GM12878 (cell line): Measurements from ENCODE around the gene ABCC11. TPM values are rescaled to one million over a fixed set of nuclear protein-coding genes. Genes with fewer than 3 reads are reported as not detected.

Source experiments
- ATAC-seq: fragments of 200-7000 bp; cut with Tn5 transposase; 3 replicates; pipeline ENCODE4 v1.9.1; 2020; ENCODE audit warnings: mild to moderate bottlenecking, moderate library complexity
- BruUV-seq: library from RNA; stranded (reverse); fragments of 400-500 nt; replicated peaks from 2 replicates; lab custom pipeline; 2021; lab: Mats Ljungman, UMichigan
- CTCF ChIA-PET: fragments of 300-600 bp; sonication (Branson Sonifier 250); formaldehyde crosslinking; extraction: SDS; loops from one replicate; lab custom pipeline; 2021; ENCODE audit warnings: inconsistent platforms; lab: Yijun Ruan, JAX
- POLR2A ChIA-PET: fragments of 350-600 bp; formaldehyde crosslinking; extraction: SDS; loops from one replicate; lab custom pipeline; 2021; ENCODE audit warnings: inconsistent platforms; lab: Charles Lee
- RAD21 ChIA-PET: fragments of 300-600 bp; sonication (Branson Sonifier 250); formaldehyde crosslinking; loops from one replicate; lab custom pipeline; 2023; ENCODE audit warnings: antibody characterized with exemption; ENCODE audit not compliant: unreplicated experiment; lab: Charles Lee
- SMC1A ChIA-PET: fragments of 300-600 bp; sonication (Branson Sonifier 250); formaldehyde crosslinking; loops from one replicate; lab custom pipeline; 2023; ENCODE audit not compliant: unreplicated experiment, uncharacterized antibody; lab: Charles Lee
- DNase-seq: peaks from one replicate; pipeline ENCODE4 v3.0.0-alpha.2; 2011; ENCODE audit warnings: low read depth, low spot score
- FAIRE-seq: peaks from 3 replicates; lab custom pipeline; 2011; peaks lifted over from hg19 to GRCh38; lab: Jason Lieb, UNC
- H2AFZ ChIP-seq: 2 replicates; pipeline ENCODE4 v1.6.0; 2011; ENCODE audit warnings: low read depth, low read length, control low read depth; ENCODE audit not compliant: control insufficient read depth
- H3K27ac ChIP-seq: 2 replicates; pipeline ENCODE4 v1.5.1; 2011; ENCODE audit warnings: control low read depth; ENCODE audit not compliant: control insufficient read depth, insufficient read depth
- H3K27me3 ChIP-seq, 2 experiments: replicated peaks in 1 of 2; 2 replicates each; pipeline versions ENCODE4 v1.6.0 to v1.6.1; 2011; ENCODE audit warnings: low read length in 1 of 2; ENCODE audit not compliant: control insufficient read depth in 2 of 2, insufficient read depth in 2 of 2
- H3K36me3 ChIP-seq, 2 experiments: 2 replicates each; pipeline ENCODE4 v1.5.1; 2011; ENCODE audit warnings: low read length in 1 of 2; ENCODE audit not compliant: control insufficient read depth in 2 of 2, insufficient read depth in 2 of 2
- H3K4me1 ChIP-seq: 2 replicates; pipeline ENCODE4 v1.6.1; 2011; ENCODE audit warnings: mild to moderate bottlenecking, low read length, moderate library complexity, mixed read lengths; ENCODE audit not compliant: control insufficient read depth, insufficient read depth
- H3K4me2 ChIP-seq: 2 replicates; pipeline ENCODE4 v1.6.0; 2011; ENCODE audit warnings: control low read depth; ENCODE audit not compliant: control insufficient read depth, insufficient read depth
- H3K4me3 ChIP-seq: fragments of 200-600 bp; sonication (generic); 2 replicates; pipeline ENCODE4 v1.5.1; 2016
- H3K79me2 ChIP-seq: 2 replicates; pipeline ENCODE4 v1.6.0; 2011; ENCODE audit warnings: low read length; ENCODE audit not compliant: control insufficient read depth, insufficient read depth
- H3K9ac ChIP-seq: 2 replicates; pipeline ENCODE4 v1.8.0; 2011; ENCODE audit warnings: low read length, control low read depth, mixed read lengths; ENCODE audit not compliant: control insufficient read depth, insufficient read depth
- H3K9me3 ChIP-seq: replicated peaks from 3 replicates; pipeline ENCODE4 v1.5.1; 2011; ENCODE audit warnings: mild to moderate bottlenecking, low read length; ENCODE audit not compliant: control insufficient read depth, insufficient read depth
- H4K20me1 ChIP-seq: 2 replicates; pipeline ENCODE4 v1.6.0; 2011; ENCODE audit not compliant: control insufficient read depth, insufficient read depth
- HDGF ChIP-seq: fragments of 450-650 bp; IDR thresholded peaks from 2 replicates; pipeline ENCODE4 v1.6.1; 2016; ENCODE audit warnings: antibody characterized with exemption
- WGBS: methylation state at CpG from one replicate; pipeline ENCODE4 v1.1.6; 2016; ENCODE audit warnings: low lambda C conversion rate; ENCODE audit not compliant: insufficient replicate concordance, insufficient coverage; ENCODE audit errors: missing lambda C conversion rate; 5-methylcytosine and 5-hydroxymethylcytosine counted together
- in situ Hi-C: fragments of 300-500 bp; cut with MboI; formaldehyde crosslinking; loops from 9 replicates; pipeline ENCODE4 v1.14.3; 2018; ENCODE audit warnings: mixed read lengths
- intact Hi-C: fragments of 100-400 bp; cut with micrococcal nuclease; formaldehyde crosslinking; loops from one replicate; pipeline ENCODE4 v1.14.2; 2022; ENCODE audit not compliant: unreplicated experiment
- polyA plus RNA-seq, 11 experiments: library from polyadenylated mRNA; depleted of rRNA in 4 of 11; unstranded in 6 of 11; stranded (reverse) in 5 of 11; fragments of >200 nt; fragmentation: Nextera tagmentation in 4 of 11; fragmentation: Illumina TruSeq in 1 of 11; extraction: Ambion mirVana in 4 of 11; extraction: Trizol in 1 of 11; gene quantifications; 1 replicate in 1 of 11; 2 replicates in 10 of 11; pipeline versions ENCODE4 v1.2.1 to v1.2.3, GENCODE V29; 2011 to 2016; ENCODE audit warnings: inconsistent platforms in 2 of 11, missing spikeins in 2 of 11, low read depth in 1 of 11
- total RNA-seq, 4 experiments: library from RNA; depleted of rRNA in 3 of 4; stranded (reverse); fragments of >200 nt in 3 of 4; fragmentation: Illumina TruSeq in 1 of 4; extraction: Trizol in 1 of 4; gene quantifications; 2 replicates each; pipeline versions ENCODE4 v1.2.1 to v1.2.3, GENCODE V29; 2013 to 2021
- TF ChIP-seq, protein P1 (sequence below): fragments of 450-650 bp; IDR thresholded peaks from 2 replicates; pipeline ENCODE4 v1.6.1; 2018; ENCODE audit warnings: mild to moderate bottlenecking, low read depth, moderate library complexity; ENCODE audit not compliant: partially characterized antibody

Gene ABCC11
- total and polyA plus RNA-seq, 10 of the 15 experiments (the other 5 are each of a cell fraction or from before 2014, with no cell fraction given), result 0.04 to 0.20 (median 0.10) TPM; not detected in 6

DNA sequence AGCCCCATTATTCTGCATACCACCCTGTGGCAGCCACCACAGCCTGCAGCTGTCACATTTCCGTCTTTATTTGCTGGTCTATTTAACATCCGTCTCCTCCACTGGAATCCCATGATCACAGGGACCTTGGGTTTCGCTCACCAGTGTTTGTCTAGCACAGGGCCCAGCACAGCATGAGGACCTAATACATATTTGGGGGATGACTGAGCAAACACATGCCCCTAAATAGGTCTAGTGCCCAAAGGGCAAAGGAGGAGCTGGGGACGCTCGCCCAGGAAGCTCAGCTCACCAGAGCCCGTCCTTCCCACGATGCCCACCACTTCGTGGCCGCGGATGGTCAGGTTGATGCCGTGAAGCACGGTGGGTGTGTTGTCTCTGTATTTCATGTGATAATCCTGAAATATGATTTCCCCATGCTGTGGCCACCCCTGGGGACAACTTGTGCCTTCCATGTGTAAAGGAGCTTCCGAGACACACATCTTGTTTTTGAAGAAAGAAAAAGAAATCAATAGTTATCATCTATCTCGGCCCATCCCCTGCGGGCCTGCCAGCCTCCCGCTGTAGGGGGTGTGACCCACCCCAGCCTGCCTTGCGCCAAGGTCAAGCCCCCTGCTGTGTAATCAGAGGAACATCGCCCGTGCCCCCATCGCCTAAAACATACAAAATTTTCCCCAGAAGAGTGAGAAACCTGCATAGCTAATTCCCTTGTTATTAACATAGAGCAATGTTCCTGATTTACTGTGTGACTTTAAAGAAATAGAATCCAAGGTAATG is 70.5 kb downstream of the ABCC11 start:
- H3K36me3 ChIP-seq, result no peaks in the 10 kb centered on the region
- TF ChIP-seq, protein P1, sequence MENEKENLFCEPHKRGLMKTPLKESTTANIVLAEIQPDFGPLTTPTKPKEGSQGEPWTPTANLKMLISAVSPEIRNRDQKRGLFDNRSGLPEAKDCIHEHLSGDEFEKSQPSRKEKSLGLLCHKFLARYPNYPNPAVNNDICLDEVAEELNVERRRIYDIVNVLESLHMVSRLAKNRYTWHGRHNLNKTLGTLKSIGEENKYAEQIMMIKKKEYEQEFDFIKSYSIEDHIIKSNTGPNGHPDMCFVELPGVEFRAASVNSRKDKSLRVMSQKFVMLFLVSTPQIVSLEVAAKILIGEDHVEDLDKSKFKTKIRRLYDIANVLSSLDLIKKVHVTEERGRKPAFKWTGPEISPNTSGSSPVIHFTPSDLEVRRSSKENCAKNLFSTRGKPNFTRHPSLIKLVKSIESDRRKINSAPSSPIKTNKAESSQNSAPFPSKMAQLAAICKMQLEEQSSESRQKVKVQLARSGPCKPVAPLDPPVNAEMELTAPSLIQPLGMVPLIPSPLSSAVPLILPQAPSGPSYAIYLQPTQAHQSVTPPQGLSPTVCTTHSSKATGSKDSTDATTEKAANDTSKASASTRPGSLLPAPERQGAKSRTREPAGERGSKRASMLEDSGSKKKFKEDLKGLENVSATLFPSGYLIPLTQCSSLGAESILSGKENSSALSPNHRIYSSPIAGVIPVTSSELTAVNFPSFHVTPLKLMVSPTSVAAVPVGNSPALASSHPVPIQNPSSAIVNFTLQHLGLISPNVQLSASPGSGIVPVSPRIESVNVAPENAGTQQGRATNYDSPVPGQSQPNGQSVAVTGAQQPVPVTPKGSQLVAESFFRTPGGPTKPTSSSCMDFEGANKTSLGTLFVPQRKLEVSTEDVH, result no peak
- no peak for TF ChIP-seq HDGF
- TF ChIP-seq, all 136 proteins: peak for 0
- ATAC-seq, result no peak
- FAIRE-seq, result no peak
- no peaks in the 10 kb centered on the region; a peak in 2 of 4 replicates for H3K27me3 ChIP-seq
- no peak overlapping the region for H3K4me2 ChIP-seq
- no peaks in the 10 kb centered on the region for H3K4me1 ChIP-seq
- H3K79me2 ChIP-seq, result no peaks in the 10 kb centered on the region
- no peak for DNase-seq
- ChIA-PET SMC1A (no interaction called here), CTCF (interaction anchor here (0.5 to 1.5 kb wide), 2 partner anchors 304 to 454 kb away, joined by 3 to 4 read pairs; no protein-coding TSS in a partner anchor), RAD21 (no interaction called here), POLR2A (no interaction called here)
- no TSS peak for BruUV-seq
- H2AFZ ChIP-seq, result no peak overlapping the region
- 59% methylated on average over 20 of the region's 20 CpGs for whole genome bisulfite sequencing
- H3K4me3 ChIP-seq, result no peak overlapping the region
- no peaks in the 10 kb centered on the region for H4K20me1 ChIP-seq
- in situ Hi-C loops, result no loop called here
- H3K9me3 ChIP-seq, result no peaks in the 10 kb centered on the region
- H3K9ac ChIP-seq, result no peak overlapping the region
- no peak overlapping the region for H3K27ac ChIP-seq
- intact Hi-C loops, result no loop called here
